Skeletal muscle tissue (tissue), 5 donors: ENCODE results near the gene RPS2. TPM values are rescaled to one million over a fixed set of nuclear protein-coding genes. Genes with fewer than 3 reads are reported as not detected.

ENCODE experiments used
- H3K27ac ChIP-seq: one replicate; pipeline ENCODE4 v1.7.0; 2013; ENCODE audit warnings: mild to moderate bottlenecking, low read depth, low read length, inconsistent platforms
- H3K27me3 ChIP-seq, 3 donors: one replicate each; pipeline ENCODE4 v1.7.0; 2013; ENCODE audit warnings: low read length in 3 of 3; ENCODE audit not compliant: control insufficient read depth in 3 of 3, insufficient read depth in 3 of 3
- H3K36me3 ChIP-seq, 3 donors: one replicate each; pipeline ENCODE4 v1.7.0; 2013; ENCODE audit warnings: low read length in 3 of 3; ENCODE audit not compliant: control insufficient read depth in 3 of 3, insufficient read depth in 3 of 3
- H3K4me1 ChIP-seq, 3 donors: one replicate each; pipeline ENCODE4 v1.7.0; 2013; ENCODE audit warnings: low read length in 3 of 3, mild to moderate bottlenecking in 3 of 3; ENCODE audit not compliant: control insufficient read depth in 3 of 3, insufficient read depth in 3 of 3
- H3K4me3 ChIP-seq, 3 donors: one replicate each; pipeline ENCODE4 v1.7.0; 2013; ENCODE audit warnings: low read length in 3 of 3
- H3K9ac ChIP-seq, 3 donors: one replicate each; pipeline ENCODE4 v1.7.0; 2013; ENCODE audit warnings: low read length in 3 of 3, mild to moderate bottlenecking in 3 of 3, moderate library complexity in 2 of 3, low read depth in 1 of 3
- H3K9me3 ChIP-seq, 3 donors: one replicate each; pipeline ENCODE4 v1.7.0; 2013; ENCODE audit warnings: low read length in 3 of 3; ENCODE audit not compliant: control insufficient read depth in 3 of 3
- small RNA-seq: library from RNA; depleted of rRNA; stranded (forward); fragments of <200 nt; gene quantifications from one replicate; pipeline ENCODE3, GENCODE V24; 2014
- total RNA-seq: library from RNA; depleted of rRNA; stranded (reverse); fragments of >200 nt; gene quantifications from one replicate; pipeline ENCODE4 v1.2.3, GENCODE V29; 2014
- donor health status: Osteomylitis.

The RPS2 gene
- total RNA-seq, 1 donor from 2014 or later, result 3,178 TPM

- H3K36me3 ChIP-seq, result no peaks in the 10 kb centered on the region
- H3K27me3 ChIP-seq, result peaks cover 63 to 71% (median 69%) of the 10 kb centered on the region in 3 donors
- no peaks in the 10 kb centered on the region for H3K9me3 ChIP-seq
- no peak overlapping the region for H3K4me3 ChIP-seq
- peaks cover 0 to 2% (median 0%) of the 10 kb centered on the region in 3 donors for H3K4me1 ChIP-seq
- H3K27ac ChIP-seq, result no peak overlapping the region
- no peak overlapping the region for H3K9ac ChIP-seq
These were observed 48.6 kb downstream of the RPS2 start for GRCh38 chr16:1915732-1916639.

DNA sequence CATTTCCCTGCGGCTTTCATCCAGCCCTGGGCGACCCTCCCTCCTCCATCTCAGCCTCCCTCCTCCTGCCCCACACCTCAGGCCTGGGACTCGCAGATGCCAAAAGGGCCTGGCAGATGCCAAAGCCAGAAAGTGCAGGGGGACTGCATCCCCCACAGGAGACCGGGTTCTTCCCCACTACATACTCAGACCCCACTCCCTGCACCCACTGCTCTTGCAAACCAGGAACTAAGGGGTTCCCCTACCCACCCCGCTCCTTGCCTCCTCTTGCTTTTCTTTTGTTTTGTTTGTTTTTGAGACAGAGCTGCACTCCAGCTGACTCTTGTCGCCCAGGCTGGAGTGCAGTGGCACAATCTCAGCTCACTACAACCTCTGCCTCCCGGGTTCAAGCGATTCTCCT, 49.6 kb downstream of the RPS2 start:
- H3K9me3 ChIP-seq, result no peaks in the 10 kb centered on the region
- peaks cover 57 to 64% (median 59%) of the 10 kb centered on the region in 3 donors for H3K27me3 ChIP-seq
- H3K9ac ChIP-seq, result no peak overlapping the region
- H3K27ac ChIP-seq, result no peak overlapping the region
- no peaks in the 10 kb centered on the region for H3K36me3 ChIP-seq
- H3K4me3 ChIP-seq, result no peak overlapping the region
- peaks cover 0 to 2% (median 0%) of the 10 kb centered on the region in 3 donors for H3K4me1 ChIP-seq

- peaks cover 0 to 2% (median 0%) of the 10 kb centered on the region in 3 donors for H3K4me1 ChIP-seq
- H3K9ac ChIP-seq, result no peak overlapping the region
- no peaks in the 10 kb centered on the region for H3K36me3 ChIP-seq
- no peak overlapping the region for H3K27ac ChIP-seq
- H3K9me3 ChIP-seq, result no peaks in the 10 kb centered on the region
- H3K4me3 ChIP-seq, result no peak overlapping the region
- H3K27me3 ChIP-seq, result peaks cover 51 to 61% (median 56%) of the 10 kb centered on the region in 3 donors
These were observed 50.5 kb downstream of the RPS2 start for GRCh38 chr16:1914084-1914608.

DNA sequence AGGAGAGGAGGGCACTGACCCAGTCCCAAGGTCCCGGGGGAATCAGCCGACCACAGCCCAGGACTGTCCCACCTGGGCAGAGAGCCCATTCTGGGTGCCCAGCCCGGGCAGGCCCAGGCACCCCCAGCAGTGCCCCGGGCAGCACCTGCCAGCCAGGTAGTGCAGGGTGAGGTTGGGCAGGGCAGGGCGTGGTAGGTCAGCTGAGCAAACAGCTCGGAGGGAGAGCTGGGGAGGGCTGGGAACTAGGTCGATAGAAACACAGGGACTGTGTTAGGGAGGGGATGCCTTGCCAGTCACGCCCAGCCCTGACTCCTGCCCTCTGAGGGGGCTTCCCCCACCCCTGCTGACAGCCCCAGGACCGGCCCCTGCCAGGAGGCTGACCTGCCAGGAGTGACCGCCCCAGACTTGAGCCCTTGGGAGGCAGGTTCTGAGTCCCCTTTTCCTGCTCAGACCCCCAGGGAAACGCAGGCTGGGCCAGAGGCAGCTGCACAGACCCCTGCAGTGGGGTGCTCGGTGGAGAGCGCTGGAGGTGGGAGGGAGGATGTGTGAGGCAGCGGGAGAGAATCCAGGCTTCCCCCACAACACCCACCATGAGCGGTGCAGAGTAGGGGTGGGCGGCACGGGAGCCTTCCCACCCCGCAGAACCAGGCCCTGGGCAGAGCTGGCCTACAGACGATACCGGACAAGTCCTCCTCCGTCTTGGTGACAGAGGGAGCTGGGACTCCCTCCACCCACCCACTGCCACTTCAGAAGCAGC, 51.1 kb downstream of the RPS2 start:
- Histone ChIP-seq H3K27ac (no peak overlapping the region), H3K9ac (no peak overlapping the region), H3K27me3 (peaks cover 51 to 61% (median 56%) of the 10 kb centered on the region in 3 donors), H3K9me3 (no peaks in the 10 kb centered on the region), H3K4me3 (no peak overlapping the region), H3K36me3 (no peaks in the 10 kb centered on the region), H3K4me1 (no peaks in the 10 kb centered on the region)

DNA sequence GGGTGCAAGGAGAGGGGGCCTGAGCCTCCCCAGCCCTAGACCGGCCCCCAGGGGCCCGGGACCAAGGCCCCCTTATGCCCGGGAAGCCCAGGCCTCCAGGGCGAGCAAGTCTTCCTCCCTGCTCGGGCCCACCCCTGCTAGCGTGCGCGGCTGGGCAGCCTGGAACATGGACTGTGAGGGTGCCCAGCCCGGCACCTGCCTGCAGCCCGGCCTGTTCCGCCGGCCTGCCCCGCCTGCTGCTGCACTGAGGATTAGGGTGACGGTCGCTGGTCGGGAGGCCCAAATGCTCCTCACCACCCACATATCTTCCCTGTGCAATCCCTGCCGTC, 52.4 kb downstream of the RPS2 start:
- H3K9me3 ChIP-seq, result no peaks in the 10 kb centered on the region
- H3K27ac ChIP-seq, result no peak overlapping the region
- H3K9ac ChIP-seq, result no peak overlapping the region
- H3K4me3 ChIP-seq, result no peak overlapping the region
- H3K36me3 ChIP-seq, result no peaks in the 10 kb centered on the region
- H3K27me3 ChIP-seq, result peaks cover 48 to 66% (median 60%) of the 10 kb centered on the region in 3 donors
- H3K4me1 ChIP-seq, result no peaks in the 10 kb centered on the region

Small RNA genes within 50 kb of the gene (small RNA-seq; reads per million reads assigned to genes)
- not detected for gene AC005363.2
- not detected for gene RN7SL219P
- not detected for gene SNORA10
- gene SNORA64, result not detected

Other genes starting within 250 kb of the RPS2 start
- gene NME3, start 193.3 kb downstream of the RPS2 start, total RNA-seq, result 20.4 TPM
- 5.2 TPM for gene EME2, start 192.0 kb downstream of the RPS2 start, total RNA-seq
- 17.7 TPM for gene MRPS34, start 191.7 kb downstream of the RPS2 start, total RNA-seq
- gene SPSB3, start 182.3 kb downstream of the RPS2 start, total RNA-seq, result 27.7 TPM
- 40.7 TPM for gene NUBP2, start 181.9 kb downstream of the RPS2 start, total RNA-seq
- gene IGFALS, start 171.1 kb downstream of the RPS2 start, total RNA-seq, result not detected
- 42.3 TPM for gene HAGH, start 138.0 kb downstream of the RPS2 start, total RNA-seq
- gene FAHD1, start 137.6 kb downstream of the RPS2 start, total RNA-seq, result 23.0 TPM
- gene MEIOB, start 92.7 kb downstream of the RPS2 start, total RNA-seq, result under 0.01 TPM
- gene HS3ST6, start 46.4 kb downstream of the RPS2 start, total RNA-seq, result not detected
- gene MSRB1, start 21.6 kb downstream of the RPS2 start, total RNA-seq, result 13.6 TPM
- 84.5 TPM for gene RPL3L, start 10.1 kb downstream of the RPS2 start, total RNA-seq
- gene NDUFB10, start 5.3 kb downstream of the RPS2 start, total RNA-seq, result 130 TPM
- gene RNF151, start 2.0 kb upstream of the RPS2 start, total RNA-seq, result not detected
- gene TBL3, start 7.2 kb upstream of the RPS2 start, total RNA-seq, result 18.8 TPM
- gene NOXO1, start 16.6 kb upstream of the RPS2 start, total RNA-seq, result 1.6 TPM
- 4.7 TPM for gene GFER, start 19.4 kb upstream of the RPS2 start, total RNA-seq
- 0.52 TPM for gene SYNGR3, start 25.1 kb upstream of the RPS2 start, total RNA-seq
- gene ZNF598, start 45.0 kb upstream of the RPS2 start, total RNA-seq, result 4.7 TPM
- not detected for gene NPW, start 55.0 kb upstream of the RPS2 start, total RNA-seq
- 15.1 TPM for gene NHERF2, start 62.1 kb upstream of the RPS2 start, total RNA-seq
- gene NTHL1, start 83.0 kb upstream of the RPS2 start, total RNA-seq, result 13.6 TPM
- gene TSC2, start 83.2 kb upstream of the RPS2 start, total RNA-seq, result 49.6 TPM
- 88.7 TPM for gene PKD1, start 171.1 kb upstream of the RPS2 start, total RNA-seq
- not detected for gene RAB26, start 183.8 kb upstream of the RPS2 start, total RNA-seq
- gene TRAF7, start 191.0 kb upstream of the RPS2 start, total RNA-seq, result 24.0 TPM
- gene CASKIN1, start 231.8 kb upstream of the RPS2 start, total RNA-seq, result 0.52 TPM
- gene MLST8, start 240.6 kb upstream of the RPS2 start, total RNA-seq, result 7.8 TPM
- gene BRICD5, start 246.0 kb upstream of the RPS2 start, total RNA-seq, result 2.1 TPM